Activated naive CD8-positive, alpha-beta T cell treated with anti-CD3 and anti-CD28 coated beads for 36 hours (primary cell): Measurements from ENCODE around the gene SOX2. TPM values are rescaled to one million over a fixed set of nuclear protein-coding genes. Genes with fewer than 3 reads are reported as not detected.

Experiments
- DNase-seq: peaks from one replicate; pipeline ENCODE4 v3.0.0; 2021
- H3K27ac Mint-ChIP-seq: one replicate; pipeline ENCODE4 v1.8.0; 2022; ENCODE audit warnings: mild to moderate bottlenecking, moderate library complexity, mixed read lengths
- H3K27me3 Mint-ChIP-seq: one replicate; pipeline ENCODE4 v1.8.0; 2022; ENCODE audit warnings: mild to moderate bottlenecking, mixed read lengths
- H3K36me3 Mint-ChIP-seq: one replicate; pipeline ENCODE4 v1.8.0; 2021; ENCODE audit warnings: mild to moderate bottlenecking, mixed read lengths
- H3K4me1 Mint-ChIP-seq: one replicate; pipeline ENCODE4 v1.8.0; 2021; ENCODE audit warnings: mixed read lengths
- H3K4me3 Mint-ChIP-seq: one replicate; pipeline ENCODE4 v1.8.0; 2022; ENCODE audit warnings: mild to moderate bottlenecking, moderate library complexity, mixed read lengths
- H3K9me3 Mint-ChIP-seq: one replicate; pipeline ENCODE4 v1.8.0; 2022; ENCODE audit warnings: mixed read lengths
- total RNA-seq, 2 experiments: library from RNA; stranded (reverse); gene quantifications; one replicate each; pipeline ENCODE4 v1.2.3, GENCODE V29; 2021

SOX2 gene
- total RNA-seq, 2 experiments from 2014 or later, result not detected

DNA sequence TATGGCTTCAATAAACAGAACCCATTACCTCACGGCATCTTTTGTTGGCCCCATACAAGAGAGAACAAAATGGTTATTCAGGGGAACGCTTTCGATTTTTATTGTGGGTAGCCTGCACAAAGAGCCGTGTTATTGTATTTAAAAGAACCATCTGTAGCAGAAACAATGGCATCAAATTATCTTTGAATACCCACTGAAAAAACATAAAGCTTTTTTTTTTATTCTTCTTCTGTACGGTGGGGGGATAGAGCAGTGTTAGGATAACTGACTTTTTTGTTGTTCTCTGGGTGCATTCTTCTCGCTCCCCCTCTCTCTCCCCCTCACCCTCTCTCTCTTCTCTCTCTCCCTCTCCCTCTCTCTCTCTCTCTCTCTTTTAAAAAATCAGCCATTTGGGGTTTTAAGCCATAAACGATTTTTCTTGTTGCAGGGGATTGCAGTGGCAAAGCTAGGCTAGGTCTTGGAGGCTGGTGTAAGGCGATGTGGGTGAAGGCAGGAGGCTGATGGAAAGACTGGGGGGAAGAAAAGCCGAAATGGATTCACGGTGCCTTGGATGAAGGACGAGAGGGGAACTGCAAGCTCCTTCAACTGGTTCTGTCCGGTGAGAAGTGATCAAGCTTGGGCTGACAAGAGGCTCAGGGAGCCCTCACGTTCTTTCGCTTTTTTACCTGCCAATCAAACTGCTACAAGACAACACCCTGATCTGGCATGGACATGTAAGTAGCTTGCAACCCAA is 12.4 kb upstream of the SOX2 start:
- H3K4me3 Mint-ChIP-seq, result no peak overlapping the region
- no peak overlapping the region for H3K27ac Mint-ChIP-seq
- peaks cover 3% of the 10 kb centered on the region for H3K36me3 Mint-ChIP-seq
- H3K9me3 Mint-ChIP-seq, result peaks cover 12% of the 10 kb centered on the region
- DNase-seq, result no peak
- peaks cover 92% of the 10 kb centered on the region for H3K27me3 Mint-ChIP-seq
- peaks cover 18% of the 10 kb centered on the region for H3K4me1 Mint-ChIP-seq

DNA sequence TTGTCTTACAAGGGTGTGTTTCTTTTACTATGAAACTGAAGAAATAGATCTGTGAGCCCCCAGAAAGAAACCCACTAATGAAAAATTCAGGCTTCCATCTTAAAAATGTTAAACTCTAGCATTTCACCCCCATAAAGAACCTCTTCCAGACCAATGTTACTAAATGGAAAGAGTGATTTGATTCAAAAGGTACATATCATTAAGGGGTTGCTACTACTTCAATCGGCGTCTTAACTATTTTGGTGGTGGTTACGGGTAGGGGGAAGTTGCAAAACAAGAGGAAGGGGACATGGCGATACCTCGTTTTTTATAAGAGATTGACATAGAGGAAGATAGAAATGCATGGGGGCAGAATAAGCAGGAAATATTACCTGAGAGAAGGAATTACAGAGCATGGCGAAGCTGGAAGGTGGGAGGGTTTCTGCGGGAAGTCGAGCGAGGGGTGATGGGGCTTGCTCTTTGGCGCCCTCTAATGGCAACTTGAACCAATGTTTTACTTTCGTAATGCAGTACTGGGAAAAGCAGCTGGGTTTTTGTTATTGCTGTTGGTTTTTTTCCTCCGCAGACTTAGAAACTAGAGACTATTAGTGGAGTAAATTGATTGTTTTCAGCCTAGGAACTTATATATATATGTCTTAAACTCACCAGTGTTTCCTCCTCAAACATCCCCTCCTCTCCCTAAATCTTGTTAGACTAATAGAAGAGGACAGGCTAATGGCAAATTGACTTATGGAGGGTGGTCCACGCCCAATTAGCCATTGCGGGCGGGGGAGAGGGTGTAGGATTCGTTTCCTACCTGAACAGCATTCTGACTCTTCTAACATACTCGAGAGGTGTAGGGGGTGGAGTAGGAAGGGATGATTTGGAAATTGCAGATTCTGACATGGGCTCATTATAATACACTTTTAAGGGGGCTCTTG is 11.3 kb upstream of the SOX2 start:
- Mint-ChIP-seq H3K36me3 (peaks cover 3% of the 10 kb centered on the region), H3K27me3 (peaks cover 97% of the 10 kb centered on the region), H3K4me3 (peak overlapping the region; percentile 34), H3K4me1 (peaks cover 23% of the 10 kb centered on the region), H3K9me3 (peaks cover 12% of the 10 kb centered on the region), H3K27ac (no peak overlapping the region)
- DNase-seq, result peak; percentile 33

- Mint-ChIP-seq H3K4me3 (no peak overlapping the region), H3K4me1 (peaks cover 20% of the 10 kb centered on the region), H3K27me3 (peaks cover 97% of the 10 kb centered on the region), H3K36me3 (peaks cover 3% of the 10 kb centered on the region), H3K27ac (no peak overlapping the region), H3K9me3 (peaks cover 11% of the 10 kb centered on the region)
- DNase-seq, result no peak
Measured at GRCh38 chr3:181701096-181701495, 10.6 kb upstream of the SOX2 start.

GRCh38 chr3:181703601-181704420 is 7.9 kb upstream of the SOX2 start:
- Mint-ChIP-seq H3K9me3 (peaks cover 11% of the 10 kb centered on the region), H3K27ac (no peak overlapping the region), H3K4me1 (peaks cover 15% of the 10 kb centered on the region), H3K36me3 (peaks cover 3% of the 10 kb centered on the region), H3K4me3 (no peak overlapping the region), H3K27me3 (peaks cover 95% of the 10 kb centered on the region)
- no peak for DNase-seq

- H3K9me3 Mint-ChIP-seq, result peaks cover 11% of the 10 kb centered on the region
- no peak for DNase-seq
- H3K27me3 Mint-ChIP-seq, result peaks cover 87% of the 10 kb centered on the region
- H3K36me3 Mint-ChIP-seq, result peaks cover 3% of the 10 kb centered on the region
- no peak overlapping the region for H3K27ac Mint-ChIP-seq
- H3K4me1 Mint-ChIP-seq, result peaks cover 16% of the 10 kb centered on the region
- H3K4me3 Mint-ChIP-seq, result peak overlapping the region; percentile 10
Measured at GRCh38 chr3:181704421-181705085, 7.2 kb upstream of the SOX2 start.

DNA sequence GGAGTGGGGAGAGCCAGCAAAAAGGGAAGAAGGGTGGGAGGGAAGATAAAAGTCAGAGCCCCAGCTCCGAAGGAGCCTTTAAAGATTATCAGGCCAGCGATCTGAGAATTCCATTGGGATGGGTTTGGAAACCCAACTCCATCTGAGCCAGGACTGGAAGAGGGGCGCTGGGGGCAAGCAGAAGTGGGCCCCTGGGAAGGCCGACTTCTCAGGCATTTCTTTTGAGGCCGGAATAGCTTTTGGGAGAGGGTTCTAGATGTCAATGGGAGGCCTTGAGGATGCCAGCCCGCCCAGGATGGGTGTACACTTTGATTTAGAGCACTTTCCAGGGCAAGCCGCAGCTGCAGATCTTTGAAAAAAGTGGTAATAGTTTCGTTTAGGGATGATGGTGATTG is 6.6 kb upstream of the SOX2 start:
- peaks cover 3% of the 10 kb centered on the region for H3K36me3 Mint-ChIP-seq
- no peak overlapping the region for H3K4me3 Mint-ChIP-seq
- peaks cover 20% of the 10 kb centered on the region for H3K4me1 Mint-ChIP-seq
- peaks cover 82% of the 10 kb centered on the region for H3K27me3 Mint-ChIP-seq
- DNase-seq, result no peak
- H3K27ac Mint-ChIP-seq, result no peak overlapping the region
- H3K9me3 Mint-ChIP-seq, result peaks cover 7% of the 10 kb centered on the region

DNA sequence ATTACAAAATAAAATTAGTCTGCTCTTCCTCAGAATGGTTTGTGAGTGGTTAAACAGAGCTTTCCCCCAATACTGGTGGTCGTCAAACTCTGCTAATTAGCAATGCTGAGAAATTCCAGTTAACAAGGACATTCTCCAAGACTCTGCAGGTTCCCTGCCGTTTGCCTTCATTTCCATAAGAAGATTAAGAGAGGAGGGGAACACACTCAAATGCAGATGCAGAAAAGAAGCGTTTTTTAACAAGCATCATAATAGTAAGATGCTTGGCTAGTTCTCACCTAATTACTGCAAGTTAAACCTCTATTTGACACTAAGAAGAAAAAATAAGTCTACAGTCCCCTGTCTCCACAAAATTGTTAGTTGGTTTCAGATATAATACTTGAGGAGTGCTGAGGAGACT is 3.7 kb upstream of the SOX2 start:
- Mint-ChIP-seq H3K36me3 (peaks cover 2% of the 10 kb centered on the region), H3K27me3 (peaks cover 62% of the 10 kb centered on the region), H3K27ac (no peak overlapping the region), H3K4me3 (no peak overlapping the region), H3K9me3 (peaks cover 2% of the 10 kb centered on the region), H3K4me1 (peaks cover 12% of the 10 kb centered on the region)
- no peak for DNase-seq

GRCh38 chr3:181709537-181710279 is 2.0 kb upstream of the SOX2 start:
- DNase-seq, result peak; percentile 47
- Mint-ChIP-seq H3K36me3 (peaks cover 5% of the 10 kb centered on the region), H3K4me3 (no peak overlapping the region), H3K27me3 (peaks cover 61% of the 10 kb centered on the region), H3K27ac (no peak overlapping the region), H3K9me3 (peaks cover 4% of the 10 kb centered on the region), H3K4me1 (peaks cover 14% of the 10 kb centered on the region)

DNA sequence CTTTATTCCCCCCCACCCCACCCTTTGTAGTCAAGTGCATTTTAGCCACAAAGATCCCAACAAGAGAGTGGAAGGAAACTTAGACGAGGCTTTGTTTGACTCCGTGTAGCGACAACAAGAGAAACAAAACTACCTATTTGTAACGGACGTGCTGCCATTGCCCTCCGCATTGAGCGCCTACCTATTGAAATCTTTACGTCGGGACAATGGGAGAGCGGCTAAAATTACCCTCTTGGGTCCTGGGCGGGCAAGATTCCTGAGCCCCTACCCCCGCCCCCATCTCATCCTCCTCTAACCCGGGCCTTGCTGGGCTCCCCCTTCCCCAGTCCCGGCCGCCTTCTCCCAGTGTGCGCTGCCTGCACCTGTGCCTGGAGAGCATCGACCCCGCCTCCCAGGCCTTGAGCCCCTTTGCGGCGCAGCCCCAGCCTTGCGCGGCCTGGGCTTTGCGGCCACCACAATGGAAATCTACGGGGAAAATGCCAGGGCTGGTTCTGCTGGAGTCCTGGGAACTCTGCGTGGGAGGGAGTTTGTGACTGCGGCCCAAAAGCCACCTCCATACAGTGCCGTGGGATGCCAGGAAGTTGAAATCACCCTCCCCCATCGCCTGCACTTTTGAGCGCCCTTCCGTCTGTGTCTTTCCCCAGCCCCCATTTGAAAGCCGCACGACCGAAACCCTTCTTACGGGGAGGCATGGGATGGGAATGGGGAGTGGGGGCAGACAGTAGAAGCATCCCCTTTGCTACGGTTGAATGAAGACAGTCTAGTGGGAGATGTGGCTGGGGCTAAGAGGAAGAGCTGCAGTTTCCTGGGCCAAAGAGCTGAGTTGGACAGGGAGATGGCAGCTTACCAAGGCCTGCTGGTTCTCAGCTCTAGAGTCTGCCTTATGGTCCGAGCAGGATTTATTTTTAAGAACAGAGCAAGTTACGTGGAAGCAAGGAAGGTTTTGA is 1.1 kb upstream of the SOX2 start:
- H3K36me3 Mint-ChIP-seq, result peaks cover 5% of the 10 kb centered on the region
- H3K9me3 Mint-ChIP-seq, result peaks cover 8% of the 10 kb centered on the region
- no peak for DNase-seq
- H3K4me1 Mint-ChIP-seq, result peaks cover 17% of the 10 kb centered on the region
- H3K4me3 Mint-ChIP-seq, result no peak overlapping the region
- H3K27me3 Mint-ChIP-seq, result peaks cover 61% of the 10 kb centered on the region
- no peak overlapping the region for H3K27ac Mint-ChIP-seq

GRCh38 chr3:181712226-181712552 is 464 bp downstream of the SOX2 start:
- H3K36me3 Mint-ChIP-seq, result peaks cover 7% of the 10 kb centered on the region
- no peak for DNase-seq
- H3K27me3 Mint-ChIP-seq, result peaks cover 65% of the 10 kb centered on the region
- no peak overlapping the region for H3K4me3 Mint-ChIP-seq
- peaks cover 17% of the 10 kb centered on the region for H3K4me1 Mint-ChIP-seq
- H3K27ac Mint-ChIP-seq, result no peak overlapping the region
- peaks cover 13% of the 10 kb centered on the region for H3K9me3 Mint-ChIP-seq

DNA sequence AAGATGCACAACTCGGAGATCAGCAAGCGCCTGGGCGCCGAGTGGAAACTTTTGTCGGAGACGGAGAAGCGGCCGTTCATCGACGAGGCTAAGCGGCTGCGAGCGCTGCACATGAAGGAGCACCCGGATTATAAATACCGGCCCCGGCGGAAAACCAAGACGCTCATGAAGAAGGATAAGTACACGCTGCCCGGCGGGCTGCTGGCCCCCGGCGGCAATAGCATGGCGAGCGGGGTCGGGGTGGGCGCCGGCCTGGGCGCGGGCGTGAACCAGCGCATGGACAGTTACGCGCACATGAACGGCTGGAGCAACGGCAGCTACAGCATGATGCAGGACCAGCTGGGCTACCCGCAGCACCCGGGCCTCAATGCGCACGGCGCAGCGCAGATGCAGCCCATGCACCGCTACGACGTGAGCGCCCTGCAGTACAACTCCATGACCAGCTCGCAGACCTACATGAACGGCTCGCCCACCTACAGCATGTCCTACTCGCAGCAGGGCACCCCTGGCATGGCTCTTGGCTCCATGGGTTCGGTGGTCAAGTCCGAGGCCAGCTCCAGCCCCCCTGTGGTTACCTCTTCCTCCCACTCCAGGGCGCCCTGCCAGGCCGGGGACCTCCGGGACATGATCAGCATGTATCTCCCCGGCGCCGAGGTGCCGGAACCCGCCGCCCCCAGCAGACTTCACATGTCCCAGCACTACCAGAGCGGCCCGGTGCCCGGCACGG is 991 bp downstream of the SOX2 start:
- Mint-ChIP-seq H3K4me1 (peaks cover 17% of the 10 kb centered on the region), H3K4me3 (no peak overlapping the region), H3K27ac (no peak overlapping the region)

DNA sequence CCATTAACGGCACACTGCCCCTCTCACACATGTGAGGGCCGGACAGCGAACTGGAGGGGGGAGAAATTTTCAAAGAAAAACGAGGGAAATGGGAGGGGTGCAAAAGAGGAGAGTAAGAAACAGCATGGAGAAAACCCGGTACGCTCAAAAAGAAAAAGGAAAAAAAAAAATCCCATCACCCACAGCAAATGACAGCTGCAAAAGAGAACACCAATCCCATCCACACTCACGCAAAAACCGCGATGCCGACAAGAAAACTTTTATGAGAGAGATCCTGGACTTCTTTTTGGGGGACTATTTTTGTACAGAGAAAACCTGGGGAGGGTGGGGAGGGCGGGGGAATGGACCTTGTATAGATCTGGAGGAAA is 1.5 kb downstream of the SOX2 start:
- peaks cover 17% of the 10 kb centered on the region for H3K4me1 Mint-ChIP-seq
- peaks cover 65% of the 10 kb centered on the region for H3K27me3 Mint-ChIP-seq
- H3K36me3 Mint-ChIP-seq, result peaks cover 7% of the 10 kb centered on the region
- H3K27ac Mint-ChIP-seq, result no peak overlapping the region
- no peak overlapping the region for H3K4me3 Mint-ChIP-seq
- DNase-seq, result no peak
- H3K9me3 Mint-ChIP-seq, result peaks cover 13% of the 10 kb centered on the region

More for the DNA sequence above, 991 bp downstream of the SOX2 start:
- Mint-ChIP-seq H3K36me3 (peaks cover 7% of the 10 kb centered on the region), H3K9me3 (peaks cover 13% of the 10 kb centered on the region), H3K27me3 (peaks cover 65% of the 10 kb centered on the region)
- DNase-seq, result no peak
